CD14-positive monocyte (primary cell): ENCODE results near the gene CST9. TPM values are rescaled to one million over a fixed set of nuclear protein-coding genes. Genes with fewer than 3 reads are reported as not detected.

ENCODE experiments used
- DNase-seq, 3 donors: peaks; one replicate each; pipeline ENCODE4 v3.0.0-alpha.2; 2011 to 2022
- H2AFZ ChIP-seq: 2 replicates; pipeline ENCODE4 v1.6.0; 2012; ENCODE audit warnings: mild to moderate bottlenecking, low read depth, low read length, inconsistent platforms; ENCODE audit not compliant: insufficient read depth, poor library complexity, severe bottlenecking
- H3K27ac ChIP-seq, 2 donors: 1 replicate in 1 of 2; 2 replicates in 1 of 2; pipeline ENCODE4 v1.5.1; 2012 to 2013; ENCODE audit warnings: low read length in 2 of 2, control low read depth in 1 of 2, inconsistent platforms in 1 of 2, low read depth in 1 of 2, mild to moderate bottlenecking in 1 of 2
- H3K27me3 ChIP-seq, 2 donors: one replicate each; pipeline versions ENCODE4 v1.6.0 to v1.6.1; 2011 to 2013; ENCODE audit warnings: low read length in 2 of 2; ENCODE audit not compliant: control insufficient read depth in 2 of 2, insufficient read depth in 2 of 2
- H3K36me3 ChIP-seq, 2 donors: replicated peaks in 1 of 2; 1 replicate in 1 of 2; 2 replicates in 1 of 2; pipeline versions ENCODE4 v1.5.1 to v1.6.1; 2012 to 2013; ENCODE audit warnings: low read length in 2 of 2, control low read depth in 1 of 2, inconsistent platforms in 1 of 2, mild to moderate bottlenecking in 1 of 2; ENCODE audit not compliant: insufficient read depth in 2 of 2, control insufficient read depth in 1 of 2
- H3K4me1 ChIP-seq, 2 donors: 1 replicate in 1 of 2; 2 replicates in 1 of 2; pipeline versions ENCODE4 v1.5.1 to v1.6.1; 2012 to 2013; ENCODE audit warnings: low read length in 2 of 2, control low read depth in 1 of 2, inconsistent platforms in 1 of 2, mild to moderate bottlenecking in 1 of 2, moderate library complexity in 1 of 2; ENCODE audit not compliant: insufficient read depth in 2 of 2, control insufficient read depth in 1 of 2
- H3K4me2 ChIP-seq: replicated peaks from 2 replicates; pipeline ENCODE3; 2012; ENCODE audit warnings: low read length, moderate library complexity, mild to moderate bottlenecking; ENCODE audit not compliant: poor library complexity, severe bottlenecking; ENCODE audit errors: extremely low read depth
- H3K4me3 ChIP-seq, 3 experiments: fragments of 200-600 bp in 1 of 3; sonication (generic) in 1 of 3; replicated peaks in 1 of 3; 1 replicate in 2 of 3; 2 replicates in 1 of 3; pipeline ENCODE4 v1.5.1; 2011 to 2013; ENCODE audit warnings: low read length in 3 of 3, mild to moderate bottlenecking in 3 of 3, control low read depth in 2 of 3, low read depth in 2 of 3, inconsistent platforms in 1 of 3, moderate library complexity in 1 of 3
- H3K79me2 ChIP-seq: 2 replicates; pipeline ENCODE4 v1.6.0; 2012; ENCODE audit warnings: mild to moderate bottlenecking, control low read depth, inconsistent platforms, low read length, moderate library complexity; ENCODE audit not compliant: insufficient read depth
- H3K9ac ChIP-seq: 2 replicates; pipeline ENCODE4 v1.6.0; 2017; ENCODE audit warnings: low read length, mild to moderate bottlenecking; ENCODE audit not compliant: insufficient read depth, poor library complexity, severe bottlenecking
- H3K9me3 ChIP-seq, 2 donors: replicated peaks in 1 of 2; 1 replicate in 1 of 2; 2 replicates in 1 of 2; pipeline versions ENCODE4 v1.5.1 to v1.6.1; 2012 to 2013; ENCODE audit warnings: low read length in 2 of 2, control low read depth in 1 of 2; ENCODE audit not compliant: control insufficient read depth in 1 of 2, insufficient read depth in 1 of 2
- H4K20me1 ChIP-seq: 2 replicates; pipeline ENCODE4 v1.6.0; 2012; ENCODE audit warnings: mild to moderate bottlenecking, low read length, control low read depth, moderate library complexity; ENCODE audit not compliant: insufficient read depth
- H3K27ac Mint-ChIP-seq, 7 donors: one replicate each; pipeline ENCODE4 v1.8.0; 2020; ENCODE audit warnings: mild to moderate bottlenecking in 7 of 7, mixed read lengths in 7 of 7, moderate library complexity in 6 of 7, inconsistent platforms in 2 of 7
- H3K27me3 Mint-ChIP-seq, 3 donors: one replicate each; pipeline ENCODE4 v1.8.0; 2021 to 2022; ENCODE audit warnings: low read depth in 3 of 3, mild to moderate bottlenecking in 3 of 3, mixed read lengths in 3 of 3, moderate library complexity in 3 of 3, inconsistent platforms in 1 of 3
- H3K36me3 Mint-ChIP-seq, 2 donors: one replicate each; pipeline ENCODE4 v1.8.0; 2020; ENCODE audit warnings: mixed read lengths in 2 of 2, inconsistent platforms in 1 of 2, mild to moderate bottlenecking in 1 of 2
- H3K4me1 Mint-ChIP-seq: one replicate; pipeline ENCODE4 v1.8.0; 2020; ENCODE audit warnings: mild to moderate bottlenecking, mixed read lengths
- H3K4me3 Mint-ChIP-seq, 2 donors: one replicate each; pipeline ENCODE4 v1.8.0; 2020; ENCODE audit warnings: mild to moderate bottlenecking in 2 of 2, mixed read lengths in 2 of 2, moderate library complexity in 1 of 2
- H3K9me3 Mint-ChIP-seq, 7 donors: one replicate each; pipeline ENCODE4 v1.8.0; 2020 to 2022; ENCODE audit warnings: mixed read lengths in 7 of 7, mild to moderate bottlenecking in 6 of 7, moderate library complexity in 6 of 7, inconsistent platforms in 2 of 7
- CTCF ChIP-seq: fragments of 200-600 bp; IDR thresholded peaks from one replicate; pipeline ENCODE4 v1.8.0; 2022; ENCODE audit warnings: antibody characterized with exemption, mild to moderate bottlenecking
- WGBS: methylation state at CpG from one replicate; pipeline ENCODE4 v1.1.5; 2013; ENCODE audit warnings: missing lambda C conversion rate; ENCODE audit not compliant: insufficient coverage; 5-methylcytosine and 5-hydroxymethylcytosine counted together
- intact Hi-C, 2 donors: fragments of 100-400 bp; cut with micrococcal nuclease; formaldehyde crosslinking; loops; one replicate each; pipeline versions ENCODE4 v1.15.0 to v1.15.1; 2023
- polyA plus RNA-seq, 3 donors: library from polyadenylated mRNA; depleted of rRNA in 1 of 3; unstranded in 2 of 3; stranded (reverse) in 1 of 3; fragments of 300-500 nt in 2 of 3; fragments of >200 nt in 1 of 3; fragmentation: Illumina TruSeq in 2 of 3; gene quantifications; 1 replicate in 2 of 3; 2 replicates in 1 of 3; pipeline ENCODE4 v1.2.3, GENCODE V29; 2012 to 2021

The CST9 gene
- polyA plus RNA-seq, 3 donors, result 0.13 TPM; not detected in 2

GRCh38 chr20:23602699-23603098 lies 3.0 kb downstream of the CST9 start:
- peak overlapping the region in 1 of 3 experiments; percentile 63 for H3K4me3 ChIP-seq
- H4K20me1 ChIP-seq, result no peaks in the 10 kb centered on the region
- no peaks in the 10 kb centered on the region for H3K79me2 ChIP-seq
- H3K4me2 ChIP-seq, result peak overlapping the region; percentile 68
- H3K9me3 Mint-ChIP-seq, result no peaks in the 10 kb centered on the region
- H3K4me3 Mint-ChIP-seq, result peak overlapping the region; percentile 71 to 90
- H3K4me1 Mint-ChIP-seq, result peaks cover 40% of the 10 kb centered on the region
- TF ChIP-seq CTCF, result no peak
- no peak for DNase-seq
- H3K27me3 Mint-ChIP-seq, result peaks cover 6 to 17% (median 15%) of the 10 kb centered on the region in 3 donors
- H3K27ac Mint-ChIP-seq, result peak overlapping the region; percentile 89 to 97 (median 95)
- peaks cover 30 to 31% of the 10 kb centered on the region in 2 donors for H3K4me1 ChIP-seq
- H3K36me3 ChIP-seq, result no peaks in the 10 kb centered on the region
- H3K27ac ChIP-seq, result peak overlapping the region; percentile 58 to 80
- peak overlapping the region; percentile 49 for H3K9ac ChIP-seq
- H3K36me3 Mint-ChIP-seq, result no peaks in the 10 kb centered on the region
- WGBS, result 69% methylated on average over 3 of the region's 6 CpGs
- peaks cover 2 to 10% of the 10 kb centered on the region in 2 donors for H3K27me3 ChIP-seq
- no peaks in the 10 kb centered on the region for H3K9me3 ChIP-seq
- intact Hi-C loops, result loop anchor here in 1 of 2 donors (2.0 to 5.0 kb wide), 2 partner anchors 62 to 235 kb away; no protein-coding TSS in a partner anchor
- H2AFZ ChIP-seq, result peak overlapping the region; percentile 64

GRCh38 chr20:23602241-23602640 lies 3.5 kb downstream of the CST9 start:
- Histone ChIP-seq H3K79me2 (no peaks in the 10 kb centered on the region), H3K9me3 (no peaks in the 10 kb centered on the region), H3K27ac (peak overlapping the region; percentile 58 to 80), H3K9ac (peak overlapping the region; percentile 49), H2AFZ (peak overlapping the region; percentile 64), H3K27me3 (peaks cover 2 to 10% of the 10 kb centered on the region in 2 donors), H3K36me3 (no peaks in the 10 kb centered on the region), H4K20me1 (no peaks in the 10 kb centered on the region), H3K4me1 (peaks cover 34 to 35% of the 10 kb centered on the region in 2 donors), H3K4me3 (peak overlapping the region in 1 of 3 experiments; percentile 63), H3K4me2 (peak overlapping the region; percentile 68)
- peak overlapping the region; percentile 71 to 90 for H3K4me3 Mint-ChIP-seq
- no peak for TF ChIP-seq CTCF
- 0% methylated on average over 2 of the region's 2 CpGs for WGBS
- intact Hi-C loops, result loop anchor here in 1 of 2 donors (2.0 to 5.0 kb wide), 2 partner anchors 61 to 235 kb away; no protein-coding TSS in a partner anchor
- H3K4me1 Mint-ChIP-seq, result peaks cover 45% of the 10 kb centered on the region
- H3K27ac Mint-ChIP-seq, result peak overlapping the region; percentile 89 to 97 (median 95)
- peaks cover 6 to 17% (median 17%) of the 10 kb centered on the region in 3 donors for H3K27me3 Mint-ChIP-seq
- DNase-seq, result peak; percentile 69 to 79 (median 76)
- H3K9me3 Mint-ChIP-seq, result no peaks in the 10 kb centered on the region
- no peaks in the 10 kb centered on the region for H3K36me3 Mint-ChIP-seq
